Psoas muscle (tissue), 8 donors: ENCODE measurements around the gene RTP2. TPM values are rescaled to one million over a fixed set of nuclear protein-coding genes. Genes with fewer than 3 reads are reported as not detected.

ENCODE experiments used
- ATAC-seq, 4 donors: fragments of 200-7000 bp; cut with Tn5 transposase; one replicate each; pipeline ENCODE4 v1.9.1; 2020; ENCODE audit warnings: moderate library complexity in 3 of 4, mild to moderate bottlenecking in 2 of 4
- DNase-seq, 2 donors: peaks; one replicate each; pipeline ENCODE4 v3.0.0-alpha.2; 2020
- H3K27ac ChIP-seq: fragments of 200-600 bp; one replicate; pipeline ENCODE4 v1.8.0; 2022
- H3K27me3 ChIP-seq, 3 donors: fragments of 200-600 bp in 1 of 3; one replicate each; pipeline versions ENCODE4 v1.6.1 to v1.8.0; 2013 to 2022; ENCODE audit warnings: low read length in 2 of 3, mild to moderate bottlenecking in 2 of 3, moderate library complexity in 1 of 3; ENCODE audit not compliant: insufficient read depth in 3 of 3
- H3K36me3 ChIP-seq, 2 donors: fragments of 200-600 bp in 1 of 2; one replicate each; pipeline versions ENCODE4 v1.6.1 to v1.8.0; 2013 to 2022; ENCODE audit warnings: low read depth in 1 of 2, mild to moderate bottlenecking in 1 of 2, moderate library complexity in 1 of 2; ENCODE audit not compliant: insufficient read depth in 1 of 2
- H3K4me1 ChIP-seq: fragments of 200-600 bp; one replicate; pipeline ENCODE4 v1.8.0; 2022
- H3K4me3 ChIP-seq: fragments of 200-600 bp; one replicate; pipeline ENCODE4 v1.8.0; 2022; ENCODE audit warnings: mild to moderate bottlenecking
- H3K9me3 ChIP-seq: fragments of 200-600 bp; one replicate; pipeline ENCODE4 v1.8.0; 2022
- CTCF ChIP-seq: fragments of 200-600 bp; IDR thresholded peaks from one replicate; pipeline ENCODE4 v1.8.0; 2022; ENCODE audit warnings: antibody characterized with exemption
- WGBS, 3 donors: extraction: QIAGEN DNeasy Blood & Tissue Kit; methylation state at CpG; one replicate each; pipeline versions ENCODE4 v1.1.6 to v1.1.7; 2013; 5-methylcytosine and 5-hydroxymethylcytosine counted together
- intact Hi-C, 2 donors: fragments of 100-400 bp; cut with DNase I; formaldehyde crosslinking; loops; one replicate each; pipeline versions ENCODE4 v1.11.0 to v1.14.2; 2022
- long read RNA-seq, 2 donors: library from polyadenylated mRNA; unstranded; transcript quantifications; one replicate each; pipeline ENCODE4 v2.0.0, GENCODE V29; 2021
- polyA plus RNA-seq, 3 donors: library from polyadenylated mRNA; stranded (reverse); fragments of 200-250 nt; gene quantifications; one replicate each; pipeline ENCODE4 v1.2.3, GENCODE V29; 2013
- total RNA-seq, 4 donors: library from RNA; stranded (reverse); fragmentation: NEBNext Ultra II Directional in 2 of 4; extraction: Animal tissue kit (Norgen Biotek cat#: 25700) in 2 of 4; gene quantifications; one replicate each; pipeline versions ENCODE4 v1.2.1 to v1.2.4, GENCODE V29; 2021 to 2023
- donor health status: healthy with polysubstance abuse.
- donor health status: DM: no; HTN: no; CAD: no; lungs with moderate emphysema.
- donor health status: Bipolar disorder and iron deficiency.
- donor health status: healthy.
- donor health status: DM: yes; HTN: yes; CAD: no.
- donor health status: DM: no; HTN: no; CAD: no.
- donor health status: DM: no; HTN: no; CAD: no.
- donor health status: DM: yes; HTN: yes; CAD: no.

The RTP2 gene
- total RNA-seq (1 to 10 TPM in 1 of 4 donors, under 1 TPM in 2, not detected in 1; 0.21 to 4.0 (median 0.32) TPM), polyA plus RNA-seq (under 1 TPM in 2 of 3 donors, not detected in 1; 0.08 to 0.66 TPM)
- long read RNA-seq, donor 1, partial matches to known transcripts: 0 of 1 reads
- long read RNA-seq, donor 1, other reads (novel, unspliced or antisense): 1 of 1 reads
- long read RNA-seq, donor 2: 0 reads

GRCh38 chr3:187702507-187703033 is at the start of gene RTP2:
Gene RTP2 (minus strand): TSS chr3:187702557. CDS start chr3:187702128, 429 bp downstream.
- Histone ChIP-seq H3K27me3 (no peaks in the 10 kb centered on the region), H3K27ac (peak within 1 kb of the TSS; percentile 72), H3K4me3 (no peak within 1 kb of the TSS), H3K4me1 (peaks cover 41% of the 10 kb centered on the region), H3K36me3 (no peaks in the 10 kb centered on the region), H3K9me3 (no peaks in the 10 kb centered on the region)
- 21 to 34% (median 30%) methylated on average over 4 of the region's 4 CpGs for WGBS, 3 donors
- TF ChIP-seq CTCF: no peak
- DNase-seq (peak in 1 of 2 donors; percentile 66), ATAC-seq (peak; percentile 62 to 87 (median 82))
- intact Hi-C loops: no loop called here

- ATAC-seq: peak; percentile 15 to 60 (median 46)
- Histone ChIP-seq H3K27ac (peak overlapping the region; percentile 100), H3K4me1 (peaks cover 33% of the 10 kb centered on the region), H3K27me3 (no peaks in the 10 kb centered on the region), H3K36me3 (no peaks in the 10 kb centered on the region), H3K4me3 (peak overlapping the region; percentile 93), H3K9me3 (no peaks in the 10 kb centered on the region)
- WGBS, 3 donors: 13 to 19% (median 13%) methylated on average over 11 of the region's 11 CpGs
- intact Hi-C loops: loop anchor here (2.0 to 10.0 kb wide), 3 partner anchors 104 to 206 kb away; no protein-coding TSS in a partner anchor
- peak; percentile 30 to 69 for DNase-seq
- TF ChIP-seq CTCF: no peak
Measured at GRCh38 chr3:187750513-187751123, 48.3 kb upstream of the RTP2 start.

- ATAC-seq (peak; percentile 40 to 47 (median 44)), DNase-seq (peak; percentile 16 to 73)
- peak overlapping the region; percentile 93 for H3K4me3 ChIP-seq
- intact Hi-C loops: loop anchor here (2.0 to 10.0 kb wide), 3 partner anchors 105 to 207 kb away; no protein-coding TSS in a partner anchor
- no peaks in the 10 kb centered on the region for H3K36me3 ChIP-seq
- peaks cover 33% of the 10 kb centered on the region for H3K4me1 ChIP-seq
- H3K27ac ChIP-seq: peak overlapping the region; percentile 100
- 11 to 18% (median 13%) methylated on average over 14 of the region's 14 CpGs for WGBS, 3 donors
- TF ChIP-seq CTCF: no peak
- H3K27me3 ChIP-seq: no peaks in the 10 kb centered on the region
- no peaks in the 10 kb centered on the region for H3K9me3 ChIP-seq
Measured at GRCh38 chr3:187750006-187750512, 47.7 kb upstream of the RTP2 start.

GRCh38 chr3:187748050-187748481 is 45.7 kb upstream of the RTP2 start:
- TF ChIP-seq CTCF: peak; percentile 90
- peak overlapping the region; percentile 93 for H3K4me3 ChIP-seq
- ATAC-seq: peak; percentile 39 to 57 (median 50)
- H3K36me3 ChIP-seq: no peaks in the 10 kb centered on the region
- H3K9me3 ChIP-seq: no peaks in the 10 kb centered on the region
- peaks cover 33% of the 10 kb centered on the region for H3K4me1 ChIP-seq
- H3K27ac ChIP-seq: peak overlapping the region; percentile 100
- H3K27me3 ChIP-seq: no peaks in the 10 kb centered on the region
- intact Hi-C loops: loop anchor here (2.0 to 10.0 kb wide), 4 partner anchors 169 to 837 kb away; no protein-coding TSS in a partner anchor
- 0 to 7% (median 2%) methylated on average over 2 of the region's 2 CpGs for WGBS, 3 donors
- peak; percentile 92 to 95 for DNase-seq
